Uterus (tissue), 2 donors: ENCODE results near the gene TSC22D2.

Experiments used
- CTCF ChIP-seq, 4 experiments: fragments of 200-600 bp in 2 of 4; fragments of 450-650 bp in 2 of 4; sonication (generic) in 2 of 4; IDR thresholded peaks; one replicate each; pipeline ENCODE4 v1.5.1; 2016 to 2019; ENCODE audit warnings: antibody characterized with exemption in 4 of 4, mild to moderate bottlenecking in 2 of 4, moderate library complexity in 1 of 4
- POLR2A ChIP-seq, 2 donors: fragments of 450-650 bp; IDR thresholded peaks; one replicate each; pipeline ENCODE4 v1.6.1; 2016; ENCODE audit warnings: antibody characterized with exemption in 2 of 2, mild to moderate bottlenecking in 1 of 2, moderate library complexity in 1 of 2

- no peak for TF ChIP-seq CTCF (IDR thresholded peaks at IDR 0.05)
- TF ChIP-seq POLR2A (IDR thresholded peaks at IDR 0.05), result no peak
Observed at GRCh38 chr3:150450916-150451315, 42.8 kb downstream of the TSC22D2 start.
